NCI-H1436 treated with DMSO at 0.1 percent for 48 hours (cell line): ENCODE measurements around the gene CCL13.
"Not testable (repeated sequence)": the region's sequence is repeated elsewhere in the genome, so short reads cannot be mapped to it uniquely, and the experiment has no call there.

Experiments used
- DNase-seq: peaks from one replicate; lab custom pipeline; 2025; lab: John Stamatoyannopoulos, UW

CCL13 gene

GRCh38 chr17:34356194-34356593 lies at the start of gene CCL13:
Gene CCL13, plus strand, starts transcription at chr17:34356480. Its CDS starts 47 bp downstream, at chr17:34356527.
- DNase-seq = no peak

DNA sequence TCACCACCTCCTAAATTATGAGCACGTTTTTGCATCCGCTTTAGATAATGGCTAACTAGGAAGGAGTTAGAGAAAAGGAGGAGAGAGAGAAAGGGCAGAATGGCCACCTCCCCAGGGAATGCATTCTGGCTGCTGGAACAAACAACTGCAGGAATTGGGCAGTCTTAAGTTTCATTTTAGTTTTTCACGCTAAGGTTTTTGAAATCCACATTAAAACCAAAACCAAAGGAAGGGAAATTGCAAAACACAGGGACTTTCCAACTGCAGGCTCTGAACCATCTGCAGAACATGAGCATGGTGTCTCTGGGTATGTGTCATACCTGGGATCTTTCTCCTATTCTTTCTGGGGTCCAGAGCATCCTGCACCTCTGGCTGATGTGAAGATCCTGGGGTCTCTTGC lies 49.2 kb upstream of the CCL13 start:
- DNase-seq = no peak

DNA sequence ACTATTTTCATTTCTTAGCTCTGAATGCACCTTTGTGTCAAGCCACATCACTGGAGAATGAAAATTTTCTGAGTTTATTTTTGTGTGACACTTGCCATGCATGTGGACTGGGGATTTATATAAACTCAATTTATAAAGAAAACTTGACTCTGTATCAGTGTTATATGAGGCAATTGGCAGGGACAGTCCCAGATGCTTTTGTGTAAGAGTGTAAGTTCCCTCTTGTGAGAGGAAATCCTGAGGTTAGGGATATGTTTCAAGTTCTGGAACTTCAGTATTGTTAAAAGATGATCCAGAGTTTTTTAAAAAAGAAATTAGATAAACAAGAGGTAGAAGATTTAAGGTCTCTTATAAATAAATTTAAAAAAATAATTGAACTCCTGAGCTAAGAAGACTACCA lies 47.9 kb upstream of the CCL13 start:
- no peak for DNase-seq

GRCh38 chr17:34311291-34311690 lies 45.0 kb upstream of the CCL13 start:
- no peak for DNase-seq

DNA sequence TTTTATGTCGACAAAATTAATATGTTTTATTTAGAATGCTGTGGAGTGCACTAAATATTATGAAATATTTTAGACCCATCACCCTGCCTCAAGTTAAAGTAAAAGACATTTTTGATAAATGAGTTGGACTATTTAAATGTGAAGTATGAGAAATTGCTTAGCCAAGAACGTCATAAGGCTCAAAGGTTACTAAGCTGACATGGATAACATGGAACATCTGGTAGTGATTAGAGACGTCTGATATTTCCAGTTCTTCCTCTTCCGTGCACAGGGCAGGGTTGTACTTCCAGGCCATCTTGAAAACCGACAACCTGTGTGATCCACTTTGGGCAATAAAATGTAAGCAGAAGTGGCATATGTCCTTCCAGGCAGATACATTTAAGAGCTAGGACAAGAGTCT lies 44.2 kb upstream of the CCL13 start:
- DNase-seq = no peak

DNA sequence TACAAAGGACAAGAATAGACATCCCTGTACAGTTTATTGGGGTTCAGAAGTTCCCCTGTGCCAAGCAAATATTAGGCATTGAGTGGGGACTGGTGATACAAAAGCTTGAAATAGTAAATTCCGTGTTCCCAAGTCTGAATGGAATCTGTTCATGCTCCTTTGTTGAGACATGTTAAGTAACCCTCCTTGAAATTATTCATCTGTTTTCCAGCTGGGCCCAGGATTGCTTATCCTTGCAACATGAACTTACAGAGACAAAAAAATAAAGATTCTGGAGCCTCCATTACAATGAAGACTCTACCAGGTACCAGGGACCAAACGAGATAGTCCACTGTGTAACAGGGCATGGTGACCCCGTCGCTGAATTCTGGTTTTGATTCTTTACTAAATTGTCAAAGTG lies 43.1 kb upstream of the CCL13 start:
- no peak for DNase-seq

- no peak for DNase-seq
Observed at GRCh38 chr17:34314279-34314678, 42.0 kb upstream of the CCL13 start.

DNA sequence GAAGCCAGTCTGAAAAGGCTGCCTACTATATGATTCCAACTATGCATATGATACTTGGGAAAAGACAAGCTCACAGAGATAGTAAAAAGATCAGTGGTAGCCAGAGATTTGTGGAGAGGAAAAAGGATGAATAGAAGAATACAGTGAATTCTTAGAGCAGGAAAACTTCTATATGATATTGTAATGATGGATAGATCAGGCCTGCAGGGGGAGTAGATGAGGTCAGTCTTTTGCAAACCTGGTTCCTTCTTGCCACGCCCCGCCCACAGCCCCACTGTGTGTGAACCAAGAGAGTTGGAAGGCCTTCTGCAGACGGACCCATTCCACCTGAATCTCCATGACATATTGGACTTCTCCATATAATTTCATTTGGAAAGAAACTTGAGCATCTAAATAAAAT lies 37.8 kb upstream of the CCL13 start:
- DNase-seq = no peak

DNA sequence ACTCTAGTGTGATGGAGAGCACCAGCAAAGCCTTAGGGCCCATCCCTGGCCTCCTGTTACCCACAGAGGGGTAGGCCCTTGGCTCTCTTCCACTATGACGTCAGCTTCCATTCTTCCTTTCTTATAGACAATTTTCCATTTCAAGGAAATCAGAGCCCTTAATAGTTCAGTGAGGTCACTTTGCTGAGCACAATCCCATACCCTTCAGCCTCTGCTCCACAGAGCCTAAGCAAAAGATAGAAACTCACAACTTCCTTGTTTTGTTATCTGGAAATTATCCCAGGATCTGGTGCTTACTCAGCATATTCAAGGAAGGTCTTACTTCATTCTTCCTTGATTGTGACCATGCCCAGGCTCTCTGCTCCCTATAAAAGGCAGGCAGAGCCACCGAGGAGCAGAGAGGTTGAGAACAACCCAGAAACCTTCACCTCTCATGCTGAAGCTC lies 37.2 kb upstream of the CCL13 start, which contains the start of gene CCL8:
CCL8 (plus strand) TSS at position 397 of the 445 bp plus-strand sequence. CDS start 67 bp downstream, outside the sequence.
- no peak for DNase-seq

GRCh38 chr17:34321964-34322363 lies 34.3 kb upstream of the CCL13 start:
- no peak for DNase-seq

- not testable (repeated sequence) for DNase-seq
Observed at GRCh38 chr17:34327580-34327979, 28.7 kb upstream of the CCL13 start.

- DNase-seq = no peak
Observed at GRCh38 chr17:34337701-34338100, 18.6 kb upstream of the CCL13 start.

GRCh38 chr17:34339138-34339770 lies 17.0 kb upstream of the CCL13 start:
- DNase-seq = no peak

GRCh38 chr17:34341916-34342315 lies 14.4 kb upstream of the CCL13 start:
- DNase-seq = no peak

DNA sequence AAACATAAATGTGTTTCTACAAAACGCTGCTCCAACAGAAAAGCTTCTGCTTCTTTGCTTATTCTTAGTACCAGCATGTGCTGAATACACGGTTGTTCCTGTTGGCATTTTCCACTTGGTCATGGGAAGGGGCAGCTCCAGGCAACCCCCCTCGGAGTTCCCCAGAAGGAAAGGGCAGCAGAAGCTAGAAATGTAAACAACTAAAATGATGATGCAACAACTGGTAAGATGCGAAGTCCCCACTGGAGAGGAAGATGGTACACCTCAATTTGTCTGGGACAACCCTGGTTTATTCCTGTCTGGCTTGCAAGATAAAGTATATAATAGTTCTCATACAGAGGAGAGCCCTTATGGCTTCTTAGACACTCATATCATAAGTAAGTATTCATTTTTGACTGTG lies 9.2 kb upstream of the CCL13 start:
- DNase-seq = no peak

- DNase-seq = no peak
Observed at GRCh38 chr17:34349751-34350150, 6.5 kb upstream of the CCL13 start.

DNA sequence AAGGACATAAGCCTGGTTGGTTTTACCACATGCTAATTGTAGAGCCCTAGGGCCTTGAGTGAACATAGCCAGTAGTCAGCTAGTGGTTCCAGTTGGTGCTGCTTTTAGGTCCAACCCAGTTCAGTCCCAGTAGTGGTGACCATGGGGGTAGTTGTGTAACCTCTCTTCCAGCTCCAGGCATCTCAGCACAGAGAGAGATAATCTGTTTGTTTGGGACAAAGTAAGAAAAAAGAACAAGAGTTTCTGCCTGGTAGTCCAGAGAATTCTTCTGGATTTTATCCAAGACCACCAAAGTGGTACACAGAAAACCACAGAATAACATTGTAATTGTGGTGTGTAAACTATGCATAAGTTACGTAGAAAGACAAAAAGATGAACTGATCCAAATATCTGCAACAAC lies 5.2 kb upstream of the CCL13 start:
- DNase-seq = no peak

DNA sequence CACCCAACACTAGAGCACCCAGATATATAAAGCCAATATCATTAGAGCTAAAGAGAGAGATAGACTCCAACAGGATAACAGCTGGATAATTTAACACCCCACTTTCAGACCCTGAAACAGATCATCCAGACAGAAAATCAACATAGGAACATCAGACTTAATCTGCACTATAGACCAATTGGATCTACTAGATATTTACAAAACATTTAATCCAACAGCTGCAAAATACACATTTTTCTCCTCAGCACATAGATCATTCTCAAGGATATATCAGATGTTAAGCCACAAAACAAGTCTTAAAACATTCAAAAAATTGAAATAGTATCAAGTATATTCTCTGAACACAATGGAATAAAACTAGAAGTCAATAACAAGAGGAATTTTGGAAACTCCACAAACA lies 4.1 kb upstream of the CCL13 start:
- DNase-seq = no peak

DNA sequence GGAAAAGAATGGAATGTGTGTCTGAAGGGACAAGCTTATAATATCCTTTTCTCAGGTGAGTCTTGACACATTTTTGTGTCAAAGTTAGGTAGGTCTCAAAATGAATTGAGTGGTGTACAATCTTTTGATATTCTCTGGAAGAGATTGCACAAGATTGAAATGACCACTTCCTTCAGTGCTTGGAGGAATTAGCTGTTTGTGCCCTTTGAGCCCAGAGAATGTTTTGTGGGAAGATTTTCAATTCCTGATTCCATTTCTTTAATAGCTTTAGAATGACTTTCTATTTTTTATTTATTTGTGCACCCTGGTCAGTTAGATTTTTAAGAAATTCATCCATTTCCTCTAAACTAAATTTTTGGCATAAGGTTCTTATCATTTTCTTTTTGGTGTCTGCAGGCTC lies 1.6 kb upstream of the CCL13 start:
- no peak for DNase-seq

DNA sequence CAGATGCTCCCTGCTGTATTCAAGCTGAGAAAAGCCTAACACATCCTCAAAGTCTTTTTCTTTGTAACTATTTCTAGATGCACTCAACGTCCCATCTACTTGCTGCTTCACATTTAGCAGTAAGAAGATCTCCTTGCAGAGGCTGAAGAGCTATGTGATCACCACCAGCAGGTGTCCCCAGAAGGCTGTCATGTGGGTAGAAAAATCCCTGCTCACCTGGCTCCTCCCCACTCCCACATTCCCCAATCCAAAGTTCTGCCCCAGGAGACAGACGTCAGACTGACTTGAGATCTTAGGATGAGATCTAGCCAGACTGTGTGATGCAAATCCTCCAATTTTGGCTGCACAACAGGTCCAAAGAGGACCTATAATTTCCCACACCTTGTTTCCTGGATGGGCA lies 1.1 kb downstream of the CCL13 start:
- no peak for DNase-seq

GRCh38 chr17:34358631-34359030 lies 2.4 kb downstream of the CCL13 start:
- no peak for DNase-seq

DNA sequence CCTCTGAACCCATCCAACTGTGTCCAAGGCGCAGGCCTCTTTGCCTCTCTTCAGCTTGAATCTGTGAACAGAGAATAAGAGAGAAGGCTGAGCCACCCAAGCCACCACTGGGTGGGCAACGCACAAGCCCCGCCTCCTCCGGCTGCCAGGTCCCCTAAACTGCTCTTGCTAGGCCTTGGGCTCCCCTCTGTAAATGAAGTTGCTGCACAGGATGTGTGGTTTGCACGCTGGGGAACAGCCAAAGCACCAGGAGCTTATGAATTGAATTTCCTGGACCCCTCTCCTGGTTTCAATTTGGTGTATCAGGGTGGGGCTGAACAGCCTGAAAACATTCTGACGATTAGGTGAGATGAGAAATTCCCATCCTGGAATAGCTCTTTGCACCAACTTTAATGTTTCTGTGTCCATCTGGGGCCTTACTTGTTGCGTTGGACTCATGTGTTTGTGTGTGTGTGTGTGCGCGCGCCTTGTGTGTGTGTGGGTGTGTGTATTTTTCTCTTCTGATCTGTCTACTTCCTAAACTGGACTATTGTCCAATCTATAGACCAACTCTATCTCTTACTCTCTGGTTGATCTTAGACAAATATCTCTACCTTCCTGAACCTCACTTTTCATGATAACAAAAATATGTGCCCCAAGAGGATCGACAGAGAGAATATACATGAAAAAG lies 4.5 kb downstream of the CCL13 start:
- DNase-seq = no peak

DNA sequence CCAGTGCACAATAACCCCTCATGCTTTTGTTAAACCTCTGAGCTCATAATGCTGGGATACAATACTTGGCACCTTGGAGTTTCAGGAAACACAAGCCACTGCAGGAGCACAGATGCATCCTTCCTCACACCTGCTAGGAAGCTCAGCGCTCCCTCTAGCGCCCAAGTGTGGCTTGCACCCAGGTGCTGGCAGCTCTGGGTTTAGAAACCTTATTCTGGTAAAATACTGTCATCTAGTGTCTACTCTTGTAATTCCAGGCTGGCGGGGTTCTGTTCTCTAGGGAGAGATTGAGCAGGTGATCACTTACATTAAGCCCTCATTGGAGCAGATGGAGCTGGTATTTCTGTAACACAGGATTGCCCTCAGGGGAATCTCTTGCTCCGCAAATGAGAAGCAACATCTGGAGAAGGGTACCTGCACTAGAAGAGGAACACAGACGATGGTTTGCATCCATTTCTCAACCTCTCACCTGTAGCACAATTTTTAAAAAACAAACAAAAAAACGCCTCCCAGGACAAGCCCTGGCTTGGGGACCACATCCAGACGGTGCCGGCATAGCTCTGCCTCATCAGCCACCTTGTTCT lies 5.3 kb downstream of the CCL13 start:
- peak; percentile 82 for DNase-seq
